Motor neuron (in vitro differentiated cells): ENCODE results near the gene TRAF3. TPM values are rescaled to one million over a fixed set of nuclear protein-coding genes. Genes with fewer than 3 reads are reported as not detected.
A peak's percentile ranks its signal among the peaks of the same experiment; 100 is the strongest.

Source experiments
- ATAC-seq, 8 experiments: fragments of 200-7000 bp; cut with Tn5 transposase; replicated peaks in 6 of 8; 2 replicates each; pipeline ENCODE4 v1.8.0; 2021; ENCODE audit warnings: mild to moderate bottlenecking in 8 of 8, moderate library complexity in 8 of 8
- H3K27ac ChIP-seq, 2 donors: fragments of 250-450 bp; sonication (Bioruptor Pico); 2 replicates each; pipeline ENCODE4 v1.9.0; 2021; ENCODE audit warnings: antibody characterized with exemption in 2 of 2, mild to moderate bottlenecking in 2 of 2, moderate library complexity in 1 of 2
- H3K4me1 ChIP-seq, 2 donors: fragments of 250-450 bp; sonication (Bioruptor Pico); replicated peaks in 1 of 2; 2 replicates each; pipeline ENCODE4 v1.6.1; 2021; ENCODE audit warnings: antibody characterized with exemption in 2 of 2, mild to moderate bottlenecking in 2 of 2, moderate library complexity in 1 of 2
- H3K4me3 ChIP-seq, 5 donors: fragments of 250-450 bp; sonication (Bioruptor Pico); 2 replicates each; pipeline ENCODE4 v1.9.0; 2021; ENCODE audit warnings: antibody characterized with exemption in 5 of 5, mild to moderate bottlenecking in 5 of 5, moderate library complexity in 4 of 5
- WGBS, 10 experiments: fragments of 450-650 bp; shearing (Covaris generic); methylation state at CpG; one replicate each; pipeline ENCODE4 v1.0.0; 2022; 5-methylcytosine and 5-hydroxymethylcytosine counted together
- in situ Hi-C, 9 experiments: fragments of 400-800 bp; cut with MboI; loops; one replicate each; pipeline ENCODE4 v1.15.0; 2021; ENCODE audit warnings: low sequenced_read_pairs in 9 of 9, low pct_unique_long_range_greater_than_20kb in 2 of 9; ENCODE audit not compliant: unreplicated experiment in 9 of 9
- total RNA-seq, 8 experiments: library from RNA; unstranded; fragments of 300-600 nt; gene quantifications; 2 replicates each; pipeline versions ENCODE4 v1.2.3 to v1.2.4, GENCODE V29; 2022

Gene TRAF3
- total RNA-seq, 8 experiments from 2014 or later: 12.7 to 35.7 (median 17.7) TPM

GRCh38 chr14:102789349-102789748, 12.1 kb downstream of the TRAF3 start:
- H3K27ac ChIP-seq: no peak overlapping the region
- H3K4me3 ChIP-seq: no peak overlapping the region
- ATAC-seq: no peak
- 58 to 100% (median 91%) methylated on average over 1 to 5 of the region's 5 CpGs for WGBS, 10 experiments
- in situ Hi-C loops: no loop called here
- peaks cover 7 to 14% of the 10 kb centered on the region in 2 donors for H3K4me1 ChIP-seq

- H3K27ac ChIP-seq: no peak overlapping the region
- 83 to 100% (median 100%) methylated on average over 1 to 3 of the region's 3 CpGs; no CpG with 5 or more reads in 2 of the 10 experiments for WGBS, 10 experiments
- peaks cover 8 to 13% of the 10 kb centered on the region in 2 donors for H3K4me1 ChIP-seq
- no peak for ATAC-seq
- H3K4me3 ChIP-seq: no peak overlapping the region
- in situ Hi-C loops: no loop called here
Observed at GRCh38 chr14:102793531-102794328, 16.5 kb downstream of the TRAF3 start.

GRCh38 chr14:102795060-102795925, 18.0 kb downstream of the TRAF3 start:
- H3K4me1 ChIP-seq: peaks cover 8 to 13% of the 10 kb centered on the region in 2 donors
- peak; percentile 76 to 99 (median 98) for ATAC-seq
- in situ Hi-C loops: no loop called here
- H3K4me3 ChIP-seq: no peak overlapping the region
- peak overlapping the region in 1 of 2 donors; percentile 63 for H3K27ac ChIP-seq
- WGBS, 10 experiments: 0 to 100% (median 14%) methylated on average over 1 of the region's 2 CpGs; no CpG with 5 or more reads in 3 of the 10 experiments

- Histone ChIP-seq H3K27ac (no peak overlapping the region), H3K4me3 (no peak overlapping the region), H3K4me1 (peaks cover 8 to 13% of the 10 kb centered on the region in 2 donors)
- no peak for ATAC-seq
- 61 to 100% (median 83%) methylated on average over 2 to 8 of the region's 8 CpGs; no CpG with 5 or more reads in 5 of the 10 experiments for WGBS, 10 experiments
- in situ Hi-C loops: no loop called here
Observed at GRCh38 chr14:102796661-102797190, 19.5 kb downstream of the TRAF3 start.

- 9 to 100% (median 83%) methylated on average over 1 to 2 of the region's 2 CpGs; no CpG with 5 or more reads in 2 of the 10 experiments for WGBS, 10 experiments
- peak in 1 of 8 experiments; percentile 82 for ATAC-seq
- H3K4me1 ChIP-seq: peaks cover 8 to 13% of the 10 kb centered on the region in 2 donors
- in situ Hi-C loops: no loop called here
- H3K4me3 ChIP-seq: no peak overlapping the region
- no peak overlapping the region for H3K27ac ChIP-seq
Observed at GRCh38 chr14:102798926-102799325, 21.7 kb downstream of the TRAF3 start.

GRCh38 chr14:102799684-102800562, 22.7 kb downstream of the TRAF3 start:
- Histone ChIP-seq H3K27ac (no peak overlapping the region), H3K4me1 (peaks cover 4 to 13% of the 10 kb centered on the region in 2 donors), H3K4me3 (no peak overlapping the region)
- in situ Hi-C loops: no loop called here
- ATAC-seq: peak in 1 of 8 experiments; percentile 12
- 20 to 100% (median 78%) methylated on average over 1 to 6 of the region's 8 CpGs for WGBS, 10 experiments

GRCh38 chr14:102802834-102803523, 25.7 kb downstream of the TRAF3 start:
- 43 to 100% (median 91%) methylated on average over 1 to 5 of the region's 6 CpGs; no CpG with 5 or more reads in 2 of the 10 experiments for WGBS, 10 experiments
- Histone ChIP-seq H3K27ac (no peak overlapping the region), H3K4me3 (no peak overlapping the region), H3K4me1 (no peaks in the 10 kb centered on the region)
- in situ Hi-C loops: no loop called here
- peak in 2 of 8 experiments; percentile 9 to 76 for ATAC-seq

- 60 to 100% (median 100%) methylated on average over 1 of the region's 1 CpG; no CpG with 5 or more reads in 3 of the 10 experiments for WGBS, 10 experiments
Observed at GRCh38 chr14:102804858-102805257, 27.6 kb downstream of the TRAF3 start.

GRCh38 chr14:102805371-102805891, 28.2 kb downstream of the TRAF3 start:
- no peaks in the 10 kb centered on the region for H3K4me1 ChIP-seq
- no peak overlapping the region for H3K4me3 ChIP-seq
- H3K27ac ChIP-seq: no peak overlapping the region
- WGBS, 10 experiments: 20 to 100% (median 85%) methylated on average over 1 to 7 of the region's 9 CpGs; no CpG with 5 or more reads in 3 of the 10 experiments
- in situ Hi-C loops: no loop called here
- ATAC-seq: peak in 3 of 8 experiments; percentile 18 to 56 (median 19)

More at GRCh38 chr14:102804858-102805257, 27.6 kb downstream of the TRAF3 start:
- H3K4me1 ChIP-seq: no peaks in the 10 kb centered on the region
- ATAC-seq: no peak
- no peak overlapping the region for H3K4me3 ChIP-seq
- no peak overlapping the region for H3K27ac ChIP-seq
- in situ Hi-C loops: no loop called here

- no peak for ATAC-seq
- H3K4me1 ChIP-seq: no peaks in the 10 kb centered on the region
- H3K27ac ChIP-seq: no peak overlapping the region
- H3K4me3 ChIP-seq: no peak overlapping the region
- 93 to 100% (median 98%) methylated on average over 1 to 4 of the region's 5 CpGs; no CpG with 5 or more reads in 4 of the 10 experiments for WGBS, 10 experiments
- in situ Hi-C loops: no loop called here
Observed at GRCh38 chr14:102805941-102806340, 28.7 kb downstream of the TRAF3 start.

- ATAC-seq: no peak
- Histone ChIP-seq H3K4me1 (no peaks in the 10 kb centered on the region), H3K4me3 (no peak overlapping the region), H3K27ac (no peak overlapping the region)
- 62 to 100% (median 90%) methylated on average over 1 to 2 of the region's 4 CpGs; no CpG with 5 or more reads in 5 of the 10 experiments for WGBS, 10 experiments
- in situ Hi-C loops: no loop called here
Observed at GRCh38 chr14:102806447-102806846, 29.2 kb downstream of the TRAF3 start.
